ENCODE data around the gene ITPA.
A peak's percentile ranks its signal among the peaks of the same experiment; 100 is the strongest.
"Not testable (repeated sequence)": the region's sequence is repeated elsewhere in the genome, so short reads cannot be mapped to it uniquely, and the experiment has no call there.

Gene ITPA

GRCh38 chr20:3202965-3203314 is 6.4 kb upstream of the ITPA start:
- no peak for DNase-seq

- DNase-seq, result no peak
These were observed 5.8 kb upstream of the ITPA start for GRCh38 chr20:3203315-3204123.

- DNase-seq, result peak; percentile 83
These were observed 5.0 kb upstream of the ITPA start, which contains the start of gene DDRGK1 for GRCh38 chr20:3204124-3204794. TSS of gene DDRGK1 (minus strand) at chr20:3204682. CDS start at chr20:3204627, 55 bp downstream.

GRCh38 chr20:3208786-3209256 is 477 bp upstream of the ITPA start:
- DNase-seq, result no peak

GRCh38 chr20:3209946-3210317 is 634 bp downstream of the ITPA start:
- no peak for DNase-seq

- no peak for DNase-seq
These were observed 1.0 kb downstream of the ITPA start for GRCh38 chr20:3210346-3210745.

GRCh38 chr20:3213226-3213625 is 3.9 kb downstream of the ITPA start:
- DNase-seq, result no peak

GRCh38 chr20:3215359-3215917 is 6.1 kb downstream of the ITPA start:
- not testable (repeated sequence) for DNase-seq

GRCh38 chr20:3218307-3218988 is 9.2 kb downstream of the ITPA start:
- peak; percentile 13 for DNase-seq

- no peak for DNase-seq
These were observed 12.3 kb downstream of the ITPA start for GRCh38 chr20:3221398-3222226.

- no peak for DNase-seq
These were observed 13.6 kb downstream of the ITPA start for GRCh38 chr20:3222635-3223600.

- DNase-seq, result no peak
These were observed 14.3 kb downstream of the ITPA start for GRCh38 chr20:3223651-3223993.

GRCh38 chr20:3223994-3224680 is 14.8 kb downstream of the ITPA start:
- no peak for DNase-seq

GRCh38 chr20:3224681-3225421 is 15.6 kb downstream of the ITPA start:
- no peak for DNase-seq

GRCh38 chr20:3226093-3226492 is 16.8 kb downstream of the ITPA start:
- no peak for DNase-seq

- DNase-seq, result no peak
These were observed 17.6 kb downstream of the ITPA start for GRCh38 chr20:3226864-3227263.

GRCh38 chr20:3227506-3227905 is 18.2 kb downstream of the ITPA start:
- DNase-seq, result no peak

GRCh38 chr20:3227936-3228749 is 18.8 kb downstream of the ITPA start:
- DNase-seq, result no peak

- DNase-seq, result no peak
These were observed 19.4 kb downstream of the ITPA start for GRCh38 chr20:3228750-3229032.

Data from GDM1 (cell line).